ENCODE data around the gene SERTAD3.

- TF ChIP-seq CTCF (IDR thresholded peaks at IDR 0.05), result no peak
- TF ChIP-seq POLR2AphosphoS5 (IDR thresholded peaks at IDR 0.05), result no peak
These were observed 28.4 kb upstream of the SERTAD3 start for GRCh38 chr19:40472516-40472915.
